CD4-positive, alpha-beta T cell (primary cell): ENCODE measurements around the gene ARAP2. TPM values are rescaled to one million over a fixed set of nuclear protein-coding genes. Genes with fewer than 3 reads are reported as not detected.

ENCODE experiments used
- ATAC-seq: fragments of 200-7000 bp; cut with Tn5 transposase; one replicate; pipeline ENCODE4 v1.10.0; 2022; ENCODE audit warnings: mild to moderate bottlenecking; ENCODE audit not compliant: poor library complexity
- CTCF ChIA-PET: fragments of 350-600 bp; sonication (Branson Sonifier 250); formaldehyde crosslinking; loops from one replicate; lab custom pipeline; 2021; ENCODE audit warnings: antibody characterized with exemption, inconsistent platforms; lab: Charles Lee
- POLR2A ChIA-PET: fragments of 350-600 bp; sonication (Branson Sonifier 250); formaldehyde crosslinking; loops from one replicate; lab custom pipeline; 2021; ENCODE audit warnings: antibody characterized with exemption, inconsistent platforms; lab: Charles Lee
- DNase-seq, 14 experiments: peaks; one replicate each; pipeline ENCODE4 v3.0.0-alpha.2; 2013 to 2020; ENCODE audit warnings: mixed read lengths in 2 of 14
- H3K27ac ChIP-seq, 2 donors: one replicate each; pipeline versions ENCODE4 v1.5.1 to v1.7.0; 2013; ENCODE audit warnings: low read length in 2 of 2, low read depth in 1 of 2, mild to moderate bottlenecking in 1 of 2
- H3K27me3 ChIP-seq, 2 experiments: 1 replicate in 1 of 2; 2 replicates in 1 of 2; pipeline versions ENCODE4 v1.6.1 to v1.7.0; 2013; ENCODE audit warnings: low read length in 2 of 2, control low read depth in 1 of 2, mild to moderate bottlenecking in 1 of 2, moderate library complexity in 1 of 2; ENCODE audit not compliant: insufficient read depth in 2 of 2, control insufficient read depth in 1 of 2
- H3K36me3 ChIP-seq: one replicate; pipeline ENCODE4 v1.6.1; 2013; ENCODE audit warnings: low read length, control low read depth; ENCODE audit not compliant: insufficient read depth
- H3K4me1 ChIP-seq: one replicate; pipeline ENCODE4 v1.6.1; 2013; ENCODE audit warnings: low read length, control low read depth; ENCODE audit not compliant: insufficient read depth
- H3K4me3 ChIP-seq: one replicate; pipeline ENCODE4 v1.5.1; 2013; ENCODE audit warnings: mild to moderate bottlenecking, low read length, moderate library complexity
- H3K9me3 ChIP-seq, 2 experiments: 1 replicate in 1 of 2; 2 replicates in 1 of 2; pipeline versions ENCODE4 v1.6.1 to v1.7.0; 2013; ENCODE audit warnings: low read length in 2 of 2, mild to moderate bottlenecking in 2 of 2, control low read depth in 1 of 2, moderate library complexity in 1 of 2; ENCODE audit not compliant: control insufficient read depth in 1 of 2, insufficient read depth in 1 of 2
- H3K27ac Mint-ChIP-seq: one replicate; pipeline ENCODE4 v1.8.0; 2020; ENCODE audit warnings: mixed read lengths
- H3K27me3 Mint-ChIP-seq: one replicate; pipeline ENCODE4 v1.8.0; 2021; ENCODE audit warnings: mixed read lengths
- H3K36me3 Mint-ChIP-seq: one replicate; pipeline ENCODE4 v1.8.0; 2021; ENCODE audit warnings: low read depth, mixed read lengths
- H3K4me1 Mint-ChIP-seq: one replicate; pipeline ENCODE4 v1.8.0; 2021; ENCODE audit warnings: low read depth, mixed read lengths
- H3K4me3 Mint-ChIP-seq: one replicate; pipeline ENCODE4 v1.8.0; 2020; ENCODE audit warnings: mild to moderate bottlenecking, mixed read lengths
- H3K9me3 Mint-ChIP-seq: one replicate; pipeline ENCODE4 v1.8.0; 2020; ENCODE audit warnings: mixed read lengths
- CTCF ChIP-seq: fragments of 200-600 bp; IDR thresholded peaks from one replicate; pipeline ENCODE4 v1.8.0; 2022; ENCODE audit warnings: antibody characterized with exemption, mild to moderate bottlenecking
- intact Hi-C, 2 experiments: fragments of 100-400 bp; cut with DNase I in 1 of 2; cut with micrococcal nuclease in 1 of 2; formaldehyde crosslinking; loops; one replicate each; pipeline versions ENCODE4 v1.15.1 to v1.9.0; 2023 to 2025; cut with DNase I, micrococcal nuclease
- total RNA-seq, 174 experiments: library from RNA in 2 of 174; stranded (reverse) in 2 of 174; gene quantifications; one replicate each; pipeline ENCODE4 v1.2.3 and lab custom pipeline; 2021 to 2026

The ARAP2 gene
- total RNA-seq, 2 experiments from 2014 or later, result 54.3 to 63.4 TPM

GRCh38 chr4:36249610-36250009 is 5.3 kb upstream of the ARAP2 start:
- Mint-ChIP-seq H3K4me3 (no peak overlapping the region), H3K27ac (no peak overlapping the region), H3K27me3 (no peaks in the 10 kb centered on the region), H3K4me1 (peaks cover 27% of the 10 kb centered on the region), H3K36me3 (no peaks in the 10 kb centered on the region), H3K9me3 (no peaks in the 10 kb centered on the region)
- no peak for DNase-seq
- POLR2A ChIA-PET, result no interaction called here
- CTCF ChIA-PET, result no interaction called here
- Histone ChIP-seq H3K36me3 (no peaks in the 10 kb centered on the region), H3K4me3 (no peak overlapping the region), H3K27ac (no peak overlapping the region), H3K4me1 (peaks cover 16% of the 10 kb centered on the region), H3K9me3 (no peaks in the 10 kb centered on the region), H3K27me3 (no peaks in the 10 kb centered on the region)
- ATAC-seq, result no peak
- intact Hi-C loops, result loop anchor here in 1 of 2 experiments (5.0 to 10.0 kb wide), 2 partner anchors 37 to 75 kb away; no protein-coding TSS in a partner anchor
- no peak for TF ChIP-seq CTCF

- no peak for TF ChIP-seq CTCF
- POLR2A ChIA-PET, result interaction anchor here (0.8 to 6.3 kb wide), 25 partner anchors 8 to 1648 kb away, joined by 3 to 149 read pairs (median 4); partner anchors contain the start of gene DTHD1
Observed at GRCh38 chr4:36243355-36244256, 708 bp downstream of the ARAP2 start.

GRCh38 chr4:36242629-36243354 is 1.5 kb downstream of the ARAP2 start:
- CTCF ChIA-PET, result interaction anchor here (1.8 to 4.6 kb wide), 2 partner anchors 47 to 157 kb away, joined by 4 to 15 read pairs; no protein-coding TSS in a partner anchor
- Histone ChIP-seq H3K9me3 (no peaks in the 10 kb centered on the region), H3K27me3 (no peaks in the 10 kb centered on the region), H3K4me3 (peak overlapping the region; percentile 90), H3K27ac (peak overlapping the region; percentile 76 to 93), H3K36me3 (peaks cover 10% of the 10 kb centered on the region), H3K4me1 (peaks cover 23% of the 10 kb centered on the region)
- POLR2A ChIA-PET, result interaction anchor here (0.8 to 6.3 kb wide), 15 partner anchors 13 to 152 kb away, joined by 3 to 149 read pairs (median 5); no protein-coding TSS in a partner anchor
- no peak for TF ChIP-seq CTCF
- Mint-ChIP-seq H3K27ac (peak overlapping the region; percentile 85), H3K4me1 (peaks cover 63% of the 10 kb centered on the region), H3K4me3 (peak overlapping the region; percentile 99), H3K36me3 (peaks cover 35% of the 10 kb centered on the region), H3K9me3 (peaks cover 4% of the 10 kb centered on the region), H3K27me3 (no peaks in the 10 kb centered on the region)
- no peak for ATAC-seq
- intact Hi-C loops, result loop anchor here (2.0 to 10.0 kb wide), 6 partner anchors 35 to 155 kb away; no protein-coding TSS in a partner anchor
- peak in 2 of 14 experiments; percentile 14 to 35 for DNase-seq

More at GRCh38 chr4:36243355-36244256, 708 bp downstream of the ARAP2 start:
- Mint-ChIP-seq H3K4me1 (peaks cover 55% of the 10 kb centered on the region), H3K4me3 (peak overlapping the region; percentile 99), H3K27me3 (no peaks in the 10 kb centered on the region), H3K9me3 (no peaks in the 10 kb centered on the region), H3K36me3 (peaks cover 27% of the 10 kb centered on the region), H3K27ac (peak overlapping the region; percentile 85)
- peaks cover 2% of the 10 kb centered on the region for H3K36me3 ChIP-seq
- peak overlapping the region; percentile 90 for H3K4me3 ChIP-seq
- ATAC-seq, result peak; percentile 38
- CTCF ChIA-PET, result interaction anchor here (1.0 to 4.6 kb wide), 9 partner anchors 10 to 156 kb away, joined by 3 to 16 read pairs (median 6); no protein-coding TSS in a partner anchor
- peaks cover 18% of the 10 kb centered on the region for H3K4me1 ChIP-seq
- DNase-seq, result peak in 12 of 14 experiments; percentile 0 to 51 (median 20)
- H3K27ac ChIP-seq, result peak overlapping the region; percentile 76 to 93
- H3K27me3 ChIP-seq, result no peaks in the 10 kb centered on the region
- intact Hi-C loops, result loop anchor here (1.0 to 10.0 kb wide), 7 partner anchors 12 to 154 kb away; no protein-coding TSS in a partner anchor
- no peaks in the 10 kb centered on the region for H3K9me3 ChIP-seq
